ENCODE data around the gene LRIG2. TPM values are rescaled to one million over a fixed set of nuclear protein-coding genes. Genes with fewer than 3 reads are reported as not detected.

LRIG2 gene
- total and polyA plus RNA-seq, 2 donors (not counting 3 experiments of a cell fraction or from before 2014, with no cell fraction given), result 8.4 to 20.1 TPM

GRCh38 chr1:113109908-113110554 is 37.0 kb downstream of the LRIG2 start:
- POLR2A ChIA-PET, result interaction anchor here (0.6 kb wide), 1 partner anchor 626 kb away, joined by 3 read pairs; no protein-coding TSS in a partner anchor
- peak overlapping the region; percentile 38 for H3K27ac ChIP-seq (ENCODE audit: insufficient read depth, low read depth, low read length)

More at GRCh38 chr1:113109908-113110554, 37.0 kb downstream of the LRIG2 start:
- Histone ChIP-seq H3K36me3 (ENCODE audit: control insufficient read depth in 2 of 2, extremely low read depth in 1 of 2, insufficient read depth in 2 of 2, low read length in 2 of 2) (peaks cover 18 to 32% of the 10 kb centered on the region in 2 experiments), H3K4me3 (replicated peaks in 1 of 3; ENCODE audit: insufficient read depth in 1 of 3, low read depth in 1 of 3, low read length in 3 of 3) (no peak overlapping the region), H3K9me1 (replicated peaks; ENCODE audit: control insufficient read depth, extremely low read depth, insufficient read depth, low read length) (no peaks in the 10 kb centered on the region), H3K9me3 (replicated peaks; ENCODE audit: control insufficient read depth, insufficient read depth, low read length) (no peaks in the 10 kb centered on the region), H2AFZ (ENCODE audit: low read depth, low read length) (no peak overlapping the region), H3K79me2 (ENCODE audit: control insufficient read depth, insufficient read depth, low read length) (no peaks in the 10 kb centered on the region), H4K20me1 (replicated peaks; ENCODE audit: control insufficient read depth, extremely low read depth, insufficient read depth, low read length) (no peaks in the 10 kb centered on the region), H3K4me2 (ENCODE audit: insufficient read depth, low read length) (no peak overlapping the region), H3K27me3 (ENCODE audit: control insufficient read depth in 2 of 2, insufficient read depth in 2 of 2, low read length in 2 of 2) (no peaks in the 10 kb centered on the region), H3K9ac (replicated peaks; ENCODE audit: extremely low read depth, insufficient read depth, low read length) (no peak overlapping the region), H3K4me1 (ENCODE audit: control insufficient read depth, extremely low read depth, insufficient read depth, low read length) (no peaks in the 10 kb centered on the region)
- DNase-seq (ENCODE audit: low read depth, low spot score), result peak; percentile 49
- FAIRE-seq, result no peak
- dilution Hi-C loops (cut with MboI; ENCODE audit: extremely low pct_ligation_motif_present, low sequenced_read_pairs) (no loop called here), intact Hi-C loops (cut with micrococcal nuclease) (no loop called here)
- no TSS peak for BruUV-seq (replicated peaks)
- CTCF ChIA-PET, result interaction anchor here (0.7 to 1.7 kb wide), 5 partner anchors 10 to 574 kb away, joined by 3 to 4 read pairs (median 3); no protein-coding TSS in a partner anchor
- TF ChIP-seq GATA2 (IDR thresholded peaks at IDR 0.05; ENCODE audit: insufficient read depth, insufficient read length, low read depth, low read length) (no peak), MYC (IDR thresholded peaks at IDR 0.05; ENCODE audit: low read depth, low read length) (no peak), CTCF (IDR thresholded peaks at IDR 0.05; ENCODE audit: extremely low read depth in 1 of 2, insufficient read depth in 1 of 2, low read depth in 1 of 2, low read length in 2 of 2) (peak in 1 of 2 donors; percentile 4), MAX (IDR thresholded peaks at IDR 0.05; ENCODE audit: insufficient read depth, insufficient read length) (no peak), POLR2A (IDR thresholded peaks at IDR 0.05; ENCODE audit: low read depth, low read length) (no peak), JUN (IDR thresholded peaks at IDR 0.05; ENCODE audit: borderline replicate concordance, insufficient read depth, insufficient read length, low read depth) (no peak), POLR2AphosphoS5 (IDR thresholded peaks at IDR 0.05; ENCODE audit: insufficient read depth, low read depth, low read length) (no peak), FOS (IDR thresholded peaks at IDR 0.05; ENCODE audit: borderline replicate concordance, insufficient read depth, low read length) (peak; percentile 31), EZH2 (IDR thresholded peaks at IDR 0.05; ENCODE audit: borderline replicate concordance, low read depth, low read length, severe bottlenecking) (no peak)
